HepG2 (cell line): ENCODE data around the gene TMEM217. TPM values are rescaled to one million over a fixed set of nuclear protein-coding genes. Genes with fewer than 3 reads are reported as not detected.

Source experiments
- ATAC-seq: fragments of 200-7000 bp; cut with Tn5 transposase; 3 replicates; pipeline ENCODE4 v1.9.1; 2020; ENCODE audit warnings: mild to moderate bottlenecking, moderate library complexity
- BruUV-seq: library from RNA; stranded (reverse); fragments of 400-500 nt; replicated peaks from 2 replicates; lab custom pipeline; 2021; lab: Mats Ljungman, UMichigan
- CTCF ChIA-PET: fragments of 300-600 bp; formaldehyde crosslinking; extraction: SDS; loops from one replicate; lab custom pipeline; 2021; ENCODE audit warnings: low total read pairs, inconsistent platforms, low intra/inter-chr PET ratio; lab: Yijun Ruan, JAX
- POLR2A ChIA-PET: fragments of 350-600 bp; sonication (Branson Sonifier 250); formaldehyde crosslinking; loops from one replicate; lab custom pipeline; 2020; ENCODE audit warnings: antibody characterized with exemption, inconsistent platforms; lab: Yijun Ruan, JAX
- DNase-seq: peaks from one replicate; pipeline ENCODE4 v3.0.0-alpha.2; 2015; ENCODE audit warnings: low spot score
- FAIRE-seq: peaks from 3 replicates; lab custom pipeline; 2011; peaks lifted over from hg19 to GRCh38; lab: Jason Lieb, UNC
- H2AFZ ChIP-seq: one replicate; pipeline ENCODE4 v1.6.1; 2011; ENCODE audit warnings: low read length, inconsistent platforms
- H3K27ac ChIP-seq: fragments of 300-600 bp; 3 replicates; pipeline ENCODE4 v1.8.0; 2011; ENCODE audit warnings: mixed run types, mild to moderate bottlenecking, mixed read lengths, low read length, inconsistent platforms; ENCODE audit not compliant: insufficient read depth; ENCODE audit errors: extremely low read length
- H3K27me3 ChIP-seq, 2 experiments: fragments of 200-600 bp in 1 of 2; 2 replicates in 1 of 2; 3 replicates in 1 of 2; pipeline versions ENCODE4 v1.6.0 to v1.8.0; 2011; ENCODE audit warnings: low read length in 2 of 2, mild to moderate bottlenecking in 2 of 2, moderate library complexity in 2 of 2, inconsistent platforms in 1 of 2; ENCODE audit not compliant: insufficient read depth in 2 of 2, control insufficient read depth in 1 of 2
- H3K36me3 ChIP-seq, 2 experiments: fragments of 200-600 bp in 1 of 2; replicated peaks in 1 of 2; 2 replicates in 1 of 2; 3 replicates in 1 of 2; pipeline versions ENCODE4 v1.5.1 to v1.8.0; 2011; ENCODE audit warnings: low read length in 2 of 2, inconsistent platforms in 1 of 2; ENCODE audit not compliant: insufficient read depth in 2 of 2, control insufficient read depth in 1 of 2
- H3K4me1 ChIP-seq: 2 replicates; pipeline ENCODE4 v1.5.1; 2012; ENCODE audit warnings: low read length, inconsistent platforms; ENCODE audit not compliant: insufficient read depth
- H3K4me2 ChIP-seq: 2 replicates; pipeline ENCODE4 v1.6.0; 2011; ENCODE audit warnings: low read depth, low read length, inconsistent platforms
- H3K4me3 ChIP-seq, 3 experiments: fragments of 200-600 bp in 1 of 3; sonication (generic), shearing (Covaris generic) in 1 of 3; replicated peaks in 1 of 3; 2 replicates each; pipeline ENCODE4 v1.5.1; 2011 to 2016; ENCODE audit warnings: low read length in 3 of 3, inconsistent platforms in 2 of 3, low read depth in 2 of 3, mild to moderate bottlenecking in 2 of 3, control low read depth in 1 of 3, mixed read lengths in 1 of 3; ENCODE audit not compliant: insufficient read depth in 1 of 3
- H3K79me2 ChIP-seq: one replicate; pipeline ENCODE4 v1.6.1; 2011; ENCODE audit warnings: low read length, inconsistent platforms; ENCODE audit not compliant: insufficient read depth
- H3K9ac ChIP-seq: 2 replicates; pipeline ENCODE4 v1.6.0; 2011; ENCODE audit warnings: mild to moderate bottlenecking, low read depth, low read length, inconsistent platforms; ENCODE audit not compliant: insufficient read depth
- H3K9me3 ChIP-seq: 2 replicates; pipeline ENCODE4 v1.5.1; 2012; ENCODE audit warnings: mild to moderate bottlenecking, low read length
- H4K20me1 ChIP-seq: 2 replicates; pipeline ENCODE4 v1.6.0; 2011; ENCODE audit warnings: inconsistent platforms, mild to moderate bottlenecking, low read length, moderate library complexity; ENCODE audit not compliant: insufficient read depth
- EP300 ChIP-seq, 3 experiments: sonication (generic) in 1 of 3; formaldehyde crosslinking in 1 of 3; IDR thresholded peaks; 2 replicates each; pipeline versions ENCODE4 v1.5.1 to v1.6.1; 2011 to 2020; ENCODE audit warnings: low read depth in 2 of 3, low read length in 2 of 3, borderline replicate concordance in 1 of 3, improper control_type of control experiment in 1 of 3, mild to moderate bottlenecking in 1 of 3, missing genetic modification reagents in 1 of 3, moderate library complexity in 1 of 3
- HDAC2 ChIP-seq: sonication (generic); formaldehyde crosslinking; IDR thresholded peaks from 2 replicates; pipeline ENCODE4 v1.4.0; 2020; ENCODE audit warnings: missing genetic modification reagents
- RARA ChIP-seq: IDR thresholded peaks from 2 replicates; pipeline ENCODE4 v1.6.1; 2016; ENCODE audit warnings: missing genetic modification reagents, missing compliant biosample characterization
- RCOR2 ChIP-seq: IDR thresholded peaks from 2 replicates; pipeline ENCODE4 v1.6.1; 2016; ENCODE audit warnings: missing biosample characterization, missing genetic modification reagents
- RFX5 ChIP-seq: IDR thresholded peaks from 2 replicates; pipeline ENCODE4 v1.6.1; 2011; ENCODE audit warnings: low read depth, low read length, improper control_type of control experiment
- THAP11 ChIP-seq: IDR thresholded peaks from 2 replicates; pipeline ENCODE4 v1.6.1; 2016; ENCODE audit warnings: missing biosample characterization, missing genetic modification reagents
- ZNF772 ChIP-seq: sonication (generic); formaldehyde crosslinking; IDR thresholded peaks from 2 replicates; pipeline ENCODE4 v1.5.0; 2020; ENCODE audit warnings: mild to moderate bottlenecking, missing genetic modification reagents
- ZNF878 ChIP-seq: sonication (generic); formaldehyde crosslinking; IDR thresholded peaks from 2 replicates; pipeline ENCODE4 v1.8.1; 2023; ENCODE audit warnings: mild to moderate bottlenecking, missing genetic modification reagents, moderate library complexity
- WGBS: methylation state at CpG from one replicate; pipeline ENCODE4 v1.1.6; 2017; ENCODE audit warnings: low lambda C conversion rate; 5-methylcytosine and 5-hydroxymethylcytosine counted together
- in situ Hi-C: cut with HindIII; loops from 2 replicates; pipeline ENCODE4 v1.10.0; 2017; ENCODE audit warnings: low pct_unique_long_range_greater_than_20kb; ENCODE audit not compliant: extremely low pct_ligation_motif_present
- intact Hi-C: fragments of 100-400 bp; cut with micrococcal nuclease; formaldehyde crosslinking; loops from one replicate; pipeline ENCODE4 v1.10.0; 2022; ENCODE audit not compliant: unreplicated experiment
- polyA plus RNA-seq, 8 experiments: library from polyadenylated mRNA; depleted of rRNA in 3 of 8; stranded (reverse) in 7 of 8; unstranded in 1 of 8; fragments of >200 nt; fragmentation: Illumina TruSeq in 4 of 8; extraction: Trizol in 4 of 8; gene quantifications; 2 replicates each; pipeline versions ENCODE4 v1.2.1 to v1.2.3, GENCODE V29; 2011 to 2016; ENCODE audit warnings: low read depth in 4 of 8, missing spikeins in 1 of 8, mixed read lengths in 1 of 8; ENCODE audit not compliant: insufficient read depth in 1 of 8
- total RNA-seq, 5 experiments: library from RNA; depleted of rRNA; stranded (reverse); fragments of >200 nt; fragmentation: Illumina TruSeq; extraction: Trizol; gene quantifications; 2 replicates each; pipeline ENCODE4 v1.2.3, GENCODE V29; 2016; ENCODE audit warnings: low read depth in 1 of 5
- TF ChIP-seq, protein P1 (sequence below): sonication (generic); formaldehyde crosslinking; IDR thresholded peaks from 2 replicates; pipeline ENCODE4 v1.9.0; 2021; ENCODE audit warnings: missing genetic modification reagents, borderline replicate concordance
- TF ChIP-seq, protein P2 (sequence below): sonication (generic); formaldehyde crosslinking; IDR thresholded peaks from 2 replicates; pipeline ENCODE4 v1.4.0; 2020; ENCODE audit warnings: missing genetic modification reagents
- TF ChIP-seq, protein P3 (sequence below): sonication (generic); formaldehyde crosslinking; IDR thresholded peaks from 2 replicates; pipeline ENCODE4 v1.9.0; 2021; ENCODE audit warnings: mild to moderate bottlenecking, missing genetic modification reagents

The TMEM217 gene
- total and polyA plus RNA-seq, 2 of the 13 experiments (the other 11 are each of a cell fraction or from before 2014, with no cell fraction given) = 2.3 to 3.4 TPM

DNA sequence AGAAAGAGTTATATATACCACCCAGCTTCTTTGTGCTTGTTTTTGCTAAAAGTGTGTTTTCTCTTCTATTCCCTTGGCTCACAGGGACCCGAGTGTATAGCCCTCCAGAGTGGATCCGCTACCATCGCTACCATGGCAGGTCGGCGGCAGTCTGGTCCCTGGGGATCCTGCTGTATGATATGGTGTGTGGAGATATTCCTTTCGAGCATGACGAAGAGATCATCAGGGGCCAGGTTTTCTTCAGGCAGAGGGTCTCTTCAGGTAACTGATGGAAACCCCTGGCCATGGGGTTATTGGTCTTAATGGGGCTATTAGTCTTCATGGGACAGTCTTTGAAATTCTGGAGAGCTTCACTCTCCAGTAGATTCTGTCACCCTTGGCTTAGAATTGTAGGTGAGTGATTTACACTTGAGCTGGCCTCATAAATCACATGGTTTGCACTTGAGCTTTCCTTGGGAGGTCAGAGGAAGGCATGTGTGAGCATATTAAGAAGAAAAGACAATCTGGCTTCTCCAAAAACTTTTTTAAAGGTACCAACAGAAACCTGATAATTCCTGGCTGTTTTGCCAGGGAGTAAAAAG, 84.9 kb downstream of the TMEM217 start:
- Histone ChIP-seq H3K79me2 (peaks cover 43% of the 10 kb centered on the region), H3K27ac (no peak overlapping the region), H2AFZ (no peak overlapping the region), H4K20me1 (peaks cover 53% of the 10 kb centered on the region), H3K4me1 (peaks cover 37% of the 10 kb centered on the region), H3K9ac (peak overlapping the region; percentile 98; the same call in 1 of the 2 replicates), H3K27me3 (no peaks in the 10 kb centered on the region; a peak in 1 of 5 replicates), H3K36me3 (peaks cover 21 to 42% of the 10 kb centered on the region in 2 experiments), H3K4me2 (peak overlapping the region; percentile 99), H3K9me3 (no peaks in the 10 kb centered on the region), H3K4me3 (peak overlapping the region; percentile 98 to 100 (median 99))
- CTCF ChIA-PET = interaction anchor here (0.7 to 3.9 kb wide), 7 partner anchors 35 to 154 kb away, joined by 4 to 72 read pairs (median 30); no protein-coding TSS in a partner anchor
- POLR2A ChIA-PET = interaction anchor here (0.6 to 10.3 kb wide), 18 partner anchors 12 to 187 kb away, joined by 3 to 234 read pairs (median 12); partner anchors contain the start of gene MTCH1
- no peak for FAIRE-seq
- no peak for ATAC-seq
- intact Hi-C loops (loop anchor here (1.0 kb wide), 7 partner anchors 35 to 155 kb away; no protein-coding TSS in a partner anchor), in situ Hi-C loops (loop anchor here (5.0 to 10.0 kb wide), 3 partner anchors 41 to 148 kb away; no protein-coding TSS in a partner anchor)
- 92% methylated on average over 7 of the region's 7 CpGs for WGBS
- DNase-seq = no peak
- no TSS peak for BruUV-seq
- TF ChIP-seq HDAC2 (CRISPR knock-in tag) (no peak), ZNF772 (CRISPR knock-in tag) (0 out of 2 replicates have a peak, but pooled peaks have one; percentile 42), ZNF878 (CRISPR knock-in tag) (0 out of 2 replicates have a peak, but pooled peaks have one; percentile 52), RARA (CRISPR knock-in tag) (no peak), RCOR2 (no peak), THAP11 (CRISPR knock-in tag) (0 out of 2 replicates have a peak, but pooled peaks have one; percentile 17), RFX5 (no peak), EP300 (IDR thresholded peaks at IDR 0.05; ENCODE audit: low read depth in 2 of 2, low read length in 2 of 2) (no peak), EP300 (CRISPR knock-in tag; IDR thresholded peaks at IDR 0.05; ENCODE audit: borderline replicate concordance) (no peak)
- TF ChIP-seq, protein P1, sequence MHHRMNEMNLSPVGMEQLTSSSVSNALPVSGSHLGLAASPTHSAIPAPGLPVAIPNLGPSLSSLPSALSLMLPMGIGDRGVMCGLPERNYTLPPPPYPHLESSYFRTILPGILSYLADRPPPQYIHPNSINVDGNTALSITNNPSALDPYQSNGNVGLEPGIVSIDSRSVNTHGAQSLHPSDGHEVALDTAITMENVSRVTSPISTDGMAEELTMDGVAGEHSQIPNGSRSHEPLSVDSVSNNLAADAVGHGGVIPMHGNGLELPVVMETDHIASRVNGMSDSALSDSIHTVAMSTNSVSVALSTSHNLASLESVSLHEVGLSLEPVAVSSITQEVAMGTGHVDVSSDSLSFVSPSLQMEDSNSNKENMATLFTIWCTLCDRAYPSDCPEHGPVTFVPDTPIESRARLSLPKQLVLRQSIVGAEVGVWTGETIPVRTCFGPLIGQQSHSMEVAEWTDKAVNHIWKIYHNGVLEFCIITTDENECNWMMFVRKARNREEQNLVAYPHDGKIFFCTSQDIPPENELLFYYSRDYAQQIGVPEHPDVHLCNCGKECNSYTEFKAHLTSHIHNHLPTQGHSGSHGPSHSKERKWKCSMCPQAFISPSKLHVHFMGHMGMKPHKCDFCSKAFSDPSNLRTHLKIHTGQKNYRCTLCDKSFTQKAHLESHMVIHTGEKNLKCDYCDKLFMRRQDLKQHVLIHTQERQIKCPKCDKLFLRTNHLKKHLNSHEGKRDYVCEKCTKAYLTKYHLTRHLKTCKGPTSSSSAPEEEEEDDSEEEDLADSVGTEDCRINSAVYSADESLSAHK (CRISPR knock-in tag) = no peak
- TF ChIP-seq, protein P2, sequence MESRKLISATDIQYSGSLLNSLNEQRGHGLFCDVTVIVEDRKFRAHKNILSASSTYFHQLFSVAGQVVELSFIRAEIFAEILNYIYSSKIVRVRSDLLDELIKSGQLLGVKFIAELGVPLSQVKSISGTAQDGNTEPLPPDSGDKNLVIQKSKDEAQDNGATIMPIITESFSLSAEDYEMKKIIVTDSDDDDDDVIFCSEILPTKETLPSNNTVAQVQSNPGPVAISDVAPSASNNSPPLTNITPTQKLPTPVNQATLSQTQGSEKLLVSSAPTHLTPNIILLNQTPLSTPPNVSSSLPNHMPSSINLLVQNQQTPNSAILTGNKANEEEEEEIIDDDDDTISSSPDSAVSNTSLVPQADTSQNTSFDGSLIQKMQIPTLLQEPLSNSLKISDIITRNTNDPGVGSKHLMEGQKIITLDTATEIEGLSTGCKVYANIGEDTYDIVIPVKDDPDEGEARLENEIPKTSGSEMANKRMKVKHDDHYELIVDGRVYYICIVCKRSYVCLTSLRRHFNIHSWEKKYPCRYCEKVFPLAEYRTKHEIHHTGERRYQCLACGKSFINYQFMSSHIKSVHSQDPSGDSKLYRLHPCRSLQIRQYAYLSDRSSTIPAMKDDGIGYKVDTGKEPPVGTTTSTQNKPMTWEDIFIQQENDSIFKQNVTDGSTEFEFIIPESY (CRISPR knock-in tag) = 0 out of 2 replicates have a peak, but pooled peaks have one; percentile 18
- TF ChIP-seq, protein P3, sequence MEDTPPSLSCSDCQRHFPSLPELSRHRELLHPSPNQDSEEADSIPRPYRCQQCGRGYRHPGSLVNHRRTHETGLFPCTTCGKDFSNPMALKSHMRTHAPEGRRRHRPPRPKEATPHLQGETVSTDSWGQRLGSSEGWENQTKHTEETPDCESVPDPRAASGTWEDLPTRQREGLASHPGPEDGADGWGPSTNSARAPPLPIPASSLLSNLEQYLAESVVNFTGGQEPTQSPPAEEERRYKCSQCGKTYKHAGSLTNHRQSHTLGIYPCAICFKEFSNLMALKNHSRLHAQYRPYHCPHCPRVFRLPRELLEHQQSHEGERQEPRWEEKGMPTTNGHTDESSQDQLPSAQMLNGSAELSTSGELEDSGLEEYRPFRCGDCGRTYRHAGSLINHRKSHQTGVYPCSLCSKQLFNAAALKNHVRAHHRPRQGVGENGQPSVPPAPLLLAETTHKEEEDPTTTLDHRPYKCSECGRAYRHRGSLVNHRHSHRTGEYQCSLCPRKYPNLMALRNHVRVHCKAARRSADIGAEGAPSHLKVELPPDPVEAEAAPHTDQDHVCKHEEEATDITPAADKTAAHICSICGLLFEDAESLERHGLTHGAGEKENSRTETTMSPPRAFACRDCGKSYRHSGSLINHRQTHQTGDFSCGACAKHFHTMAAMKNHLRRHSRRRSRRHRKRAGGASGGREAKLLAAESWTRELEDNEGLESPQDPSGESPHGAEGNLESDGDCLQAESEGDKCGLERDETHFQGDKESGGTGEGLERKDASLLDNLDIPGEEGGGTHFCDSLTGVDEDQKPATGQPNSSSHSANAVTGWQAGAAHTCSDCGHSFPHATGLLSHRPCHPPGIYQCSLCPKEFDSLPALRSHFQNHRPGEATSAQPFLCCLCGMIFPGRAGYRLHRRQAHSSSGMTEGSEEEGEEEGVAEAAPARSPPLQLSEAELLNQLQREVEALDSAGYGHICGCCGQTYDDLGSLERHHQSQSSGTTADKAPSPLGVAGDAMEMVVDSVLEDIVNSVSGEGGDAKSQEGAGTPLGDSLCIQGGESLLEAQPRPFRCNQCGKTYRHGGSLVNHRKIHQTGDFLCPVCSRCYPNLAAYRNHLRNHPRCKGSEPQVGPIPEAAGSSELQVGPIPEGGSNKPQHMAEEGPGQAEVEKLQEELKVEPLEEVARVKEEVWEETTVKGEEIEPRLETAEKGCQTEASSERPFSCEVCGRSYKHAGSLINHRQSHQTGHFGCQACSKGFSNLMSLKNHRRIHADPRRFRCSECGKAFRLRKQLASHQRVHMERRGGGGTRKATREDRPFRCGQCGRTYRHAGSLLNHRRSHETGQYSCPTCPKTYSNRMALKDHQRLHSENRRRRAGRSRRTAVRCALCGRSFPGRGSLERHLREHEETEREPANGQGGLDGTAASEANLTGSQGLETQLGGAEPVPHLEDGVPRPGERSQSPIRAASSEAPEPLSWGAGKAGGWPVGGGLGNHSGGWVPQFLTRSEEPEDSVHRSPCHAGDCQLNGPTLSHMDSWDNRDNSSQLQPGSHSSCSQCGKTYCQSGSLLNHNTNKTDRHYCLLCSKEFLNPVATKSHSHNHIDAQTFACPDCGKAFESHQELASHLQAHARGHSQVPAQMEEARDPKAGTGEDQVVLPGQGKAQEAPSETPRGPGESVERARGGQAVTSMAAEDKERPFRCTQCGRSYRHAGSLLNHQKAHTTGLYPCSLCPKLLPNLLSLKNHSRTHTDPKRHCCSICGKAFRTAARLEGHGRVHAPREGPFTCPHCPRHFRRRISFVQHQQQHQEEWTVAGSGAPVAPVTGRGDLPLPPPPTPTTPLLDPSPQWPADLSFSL (CRISPR knock-in tag) = 0 out of 2 replicates have a peak, but pooled peaks have one; percentile 3
